ENCODE measurements around the gene FYB1. TPM values are rescaled to one million over a fixed set of nuclear protein-coding genes. Genes with fewer than 3 reads are reported as not detected.

The FYB1 gene
- total RNA-seq, 2 experiments from 2014 or later: 82.8 to 83.0 TPM

DNA sequence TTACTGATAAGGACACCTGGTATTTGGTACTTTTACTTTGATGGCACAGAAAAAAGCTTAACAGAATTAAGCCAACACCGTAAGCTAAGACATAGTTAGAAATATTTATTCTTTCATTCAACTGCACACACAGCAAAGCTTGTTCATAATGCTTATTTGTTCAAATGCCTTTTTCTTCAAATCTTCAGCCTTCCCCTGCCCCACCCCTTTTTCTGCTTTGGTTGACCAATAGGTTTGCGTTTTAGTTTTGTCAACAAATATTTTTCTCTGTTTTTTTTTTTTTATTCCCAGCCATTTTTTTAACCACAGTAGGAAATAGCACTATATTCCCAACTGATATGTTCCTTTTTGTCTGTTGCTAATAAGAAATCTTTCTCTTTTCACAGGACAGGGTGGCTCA is 140.2 kb downstream of the FYB1 start:
- no peak for ATAC-seq
- intact Hi-C loops (cut with micrococcal nuclease): loop anchor here (10.0 kb wide), 2 partner anchors 84 to 126 kb away; no protein-coding TSS in a partner anchor
- TF ChIP-seq, protein P1, sequence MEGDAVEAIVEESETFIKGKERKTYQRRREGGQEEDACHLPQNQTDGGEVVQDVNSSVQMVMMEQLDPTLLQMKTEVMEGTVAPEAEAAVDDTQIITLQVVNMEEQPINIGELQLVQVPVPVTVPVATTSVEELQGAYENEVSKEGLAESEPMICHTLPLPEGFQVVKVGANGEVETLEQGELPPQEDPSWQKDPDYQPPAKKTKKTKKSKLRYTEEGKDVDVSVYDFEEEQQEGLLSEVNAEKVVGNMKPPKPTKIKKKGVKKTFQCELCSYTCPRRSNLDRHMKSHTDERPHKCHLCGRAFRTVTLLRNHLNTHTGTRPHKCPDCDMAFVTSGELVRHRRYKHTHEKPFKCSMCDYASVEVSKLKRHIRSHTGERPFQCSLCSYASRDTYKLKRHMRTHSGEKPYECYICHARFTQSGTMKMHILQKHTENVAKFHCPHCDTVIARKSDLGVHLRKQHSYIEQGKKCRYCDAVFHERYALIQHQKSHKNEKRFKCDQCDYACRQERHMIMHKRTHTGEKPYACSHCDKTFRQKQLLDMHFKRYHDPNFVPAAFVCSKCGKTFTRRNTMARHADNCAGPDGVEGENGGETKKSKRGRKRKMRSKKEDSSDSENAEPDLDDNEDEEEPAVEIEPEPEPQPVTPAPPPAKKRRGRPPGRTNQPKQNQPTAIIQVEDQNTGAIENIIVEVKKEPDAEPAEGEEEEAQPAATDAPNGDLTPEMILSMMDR (IDR thresholded peaks at IDR 0.05): no peak
- no peak for DNase-seq
- H3K27me3 Mint-ChIP-seq: peaks cover 33% of the 10 kb centered on the region
- H3K36me3 Mint-ChIP-seq (ENCODE audit: low read depth): no peaks in the 10 kb centered on the region
- H3K4me3 Mint-ChIP-seq: no peak overlapping the region
- peaks cover 21% of the 10 kb centered on the region for H3K4me1 Mint-ChIP-seq (ENCODE audit: low read depth)
- H3K9me3 Mint-ChIP-seq: peaks cover 3% of the 10 kb centered on the region
- CTCF ChIA-PET: interaction anchor here (0.8 to 3.4 kb wide), 4 partner anchors 8 to 156 kb away, joined by 3 to 22 read pairs (median 12); no protein-coding TSS in a partner anchor
- POLR2A ChIA-PET: no interaction called here
- H3K27ac Mint-ChIP-seq: no peak overlapping the region

DNA sequence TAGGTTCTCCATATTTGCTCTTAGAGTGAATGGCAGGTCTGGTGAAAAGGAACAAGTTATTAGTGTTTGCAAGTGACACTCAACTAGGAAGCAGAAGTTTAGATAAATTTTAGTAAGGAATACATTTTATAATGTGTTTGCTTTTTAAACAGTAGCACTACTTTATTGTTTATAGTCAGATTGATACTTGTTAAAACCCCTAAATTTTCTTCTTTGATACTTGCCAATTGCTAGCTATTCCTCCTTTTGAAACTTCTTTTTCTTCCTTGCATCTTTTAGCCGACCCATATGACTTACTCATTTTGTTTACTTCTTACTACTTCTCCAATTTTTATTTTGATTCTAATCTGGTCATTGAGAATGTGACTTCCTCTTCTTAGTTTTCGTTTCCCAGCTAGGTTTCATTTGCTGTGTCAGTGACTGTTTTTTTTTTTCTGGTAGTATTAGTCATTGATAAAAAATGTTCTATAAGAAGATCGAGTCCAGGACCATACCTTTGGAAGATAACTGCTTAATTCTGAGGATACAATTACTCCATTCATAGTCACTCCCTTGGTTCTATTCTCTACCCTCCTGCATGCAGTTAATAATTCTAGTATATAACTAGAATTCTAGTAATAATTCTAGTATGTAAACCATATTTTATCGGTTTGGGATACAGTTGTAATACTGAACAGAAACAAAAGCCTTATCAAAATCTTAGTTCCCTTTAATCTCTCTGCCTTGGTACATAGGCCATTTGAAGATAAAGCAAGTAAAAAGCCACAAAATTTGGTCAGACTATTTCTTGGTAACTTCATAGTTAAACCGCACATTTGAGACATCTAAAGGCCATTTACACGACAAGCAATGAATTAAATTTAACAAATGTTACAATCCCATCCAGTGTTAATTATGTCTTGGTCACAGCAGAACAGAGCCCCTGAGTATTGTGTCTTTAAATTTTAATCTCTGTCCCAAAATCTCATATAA is 142.3 kb downstream of the FYB1 start:
- CTCF ChIA-PET: no interaction called here
- ATAC-seq: no peak

DNA sequence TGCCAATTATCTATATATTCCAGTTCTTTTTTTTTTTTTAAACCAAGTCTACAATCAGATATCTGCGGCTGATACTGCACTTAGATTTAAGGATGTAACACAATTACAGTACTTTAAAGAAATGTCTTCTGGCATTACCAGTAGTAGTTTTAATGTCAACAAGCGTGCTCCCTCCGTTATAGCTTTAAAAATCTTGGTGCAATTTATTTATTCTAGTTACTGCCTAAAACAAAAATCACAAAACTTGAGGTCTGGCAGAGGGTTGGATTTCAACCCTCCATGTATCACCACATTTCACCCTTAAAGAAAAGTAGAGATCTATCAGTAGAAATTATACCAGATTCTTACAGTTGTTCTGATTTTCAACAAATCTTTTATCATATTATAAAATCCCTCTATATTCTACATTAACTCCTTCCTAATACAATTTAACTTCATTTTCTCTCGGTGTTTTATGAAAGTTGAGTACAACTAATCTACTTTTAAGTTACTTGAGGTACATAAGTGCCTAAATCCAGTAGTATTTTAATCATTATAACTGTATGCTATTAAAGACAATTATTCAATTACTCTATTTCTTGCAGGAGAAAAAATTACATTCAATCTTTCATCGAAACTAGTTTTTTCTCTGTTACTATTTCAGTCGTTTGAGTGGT is 143.1 kb downstream of the FYB1 start:
- H3K27me3 Mint-ChIP-seq: peaks cover 30% of the 10 kb centered on the region
- TF ChIP-seq, protein P1 (IDR thresholded peaks at IDR 0.05): no peak
- intact Hi-C loops (cut with micrococcal nuclease): loop anchor here (10.0 kb wide), 2 partner anchors 81 to 129 kb away; no protein-coding TSS in a partner anchor
- ATAC-seq (no peak), DNase-seq (no peak)
- peaks cover 6% of the 10 kb centered on the region for H3K36me3 Mint-ChIP-seq (ENCODE audit: low read depth)
- CTCF ChIA-PET: interaction anchor here (1.5 kb wide), 2 partner anchors 66 to 141 kb away, joined by 3 read pairs; no protein-coding TSS in a partner anchor
- no peaks in the 10 kb centered on the region for H3K9me3 Mint-ChIP-seq
- POLR2A ChIA-PET: no interaction called here
- H3K4me1 Mint-ChIP-seq (ENCODE audit: low read depth): peaks cover 24% of the 10 kb centered on the region
- H3K4me3 Mint-ChIP-seq: no peak overlapping the region
- H3K27ac Mint-ChIP-seq: no peak overlapping the region

More for the DNA sequence above, 142.3 kb downstream of the FYB1 start:
- intact Hi-C loops (cut with micrococcal nuclease): loop anchor here (10.0 kb wide), 2 partner anchors 82 to 128 kb away; no protein-coding TSS in a partner anchor
- Mint-ChIP-seq H3K4me3 (peak overlapping the region; percentile 1), H3K4me1 (ENCODE audit: low read depth) (peaks cover 17% of the 10 kb centered on the region), H3K36me3 (ENCODE audit: low read depth) (peaks cover 3% of the 10 kb centered on the region), H3K9me3 (no peaks in the 10 kb centered on the region), H3K27ac (no peak overlapping the region), H3K27me3 (peaks cover 30% of the 10 kb centered on the region)
- DNase-seq: no peak
- POLR2A ChIA-PET: no interaction called here
- TF ChIP-seq, protein P1 (IDR thresholded peaks at IDR 0.05): no peak

DNA sequence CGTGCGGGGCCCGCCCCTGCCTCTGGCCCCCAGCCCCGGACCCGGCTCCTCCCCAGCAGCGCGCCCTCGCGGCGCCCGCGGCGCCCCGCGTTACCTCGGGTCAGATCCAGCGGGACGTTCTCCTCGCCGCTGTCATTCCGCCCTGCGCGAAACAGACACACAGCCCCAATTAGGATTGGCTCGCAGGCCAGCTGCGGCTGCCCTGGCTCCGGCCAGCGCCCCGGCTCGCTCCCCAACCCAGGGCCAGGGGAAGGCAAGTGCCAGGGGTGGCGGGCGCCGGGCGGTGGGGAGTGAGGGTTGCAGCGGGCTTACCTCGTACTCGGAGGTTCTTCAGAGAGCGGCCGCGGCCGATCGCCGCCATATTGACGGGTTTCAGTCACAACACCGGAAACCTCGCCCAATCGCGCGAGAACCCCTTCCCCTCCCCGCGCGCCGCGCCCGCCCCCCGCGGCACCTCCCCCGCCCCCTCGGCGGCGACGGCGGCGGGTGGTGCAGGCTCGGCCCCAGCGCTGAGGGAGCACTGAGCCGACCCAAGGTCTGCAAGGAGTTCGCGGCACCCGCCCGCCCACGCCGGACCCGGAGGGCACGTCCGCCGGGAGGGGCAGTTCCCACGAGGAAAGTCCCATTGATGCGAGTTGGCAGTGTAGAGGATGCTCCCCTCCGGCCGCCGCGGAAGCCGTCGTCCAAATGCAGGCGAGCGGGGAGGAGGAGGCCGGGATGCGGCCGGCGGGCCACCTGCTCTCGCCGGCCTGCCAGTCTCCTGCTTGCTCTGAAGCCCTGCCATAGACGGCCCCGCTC is 145.1 kb downstream of the FYB1 start, which contains the start of gene RICTOR:
RICTOR (minus strand) TSS at position 383 of the 798 bp plus-strand sequence; CDS start at position 361, 22 bp downstream.
- intact Hi-C loops (cut with micrococcal nuclease): loop anchor here (10.0 kb wide), 2 partner anchors 79 to 131 kb away; no protein-coding TSS in a partner anchor
- TF ChIP-seq, protein P1 (IDR thresholded peaks at IDR 0.05): no peak
- ATAC-seq (peak; percentile 86), DNase-seq (peak; percentile 93)
- no peaks in the 10 kb centered on the region for H3K9me3 Mint-ChIP-seq
- peaks cover 31% of the 10 kb centered on the region for H3K4me1 Mint-ChIP-seq (ENCODE audit: low read depth)
- CTCF ChIA-PET: interaction anchor here (1.3 kb wide), 1 partner anchor 147 kb away, joined by 3 read pairs; no protein-coding TSS in a partner anchor
- peak within 1 kb of the TSS; percentile 93 for H3K4me3 Mint-ChIP-seq
- POLR2A ChIA-PET: interaction anchor here (0.9 to 1.6 kb wide), 2 partner anchors 15 to 113 kb away, joined by 3 read pairs; no protein-coding TSS in a partner anchor
- H3K27ac Mint-ChIP-seq: peak within 1 kb of the TSS; percentile 92
- H3K27me3 Mint-ChIP-seq: peaks cover 22% of the 10 kb centered on the region
- H3K36me3 Mint-ChIP-seq (ENCODE audit: low read depth): peaks cover 14% of the 10 kb centered on the region

Measured in activated CD8-positive, alpha-beta T cell treated with anti-CD3 and anti-CD28 coated beads for 36 hours (primary cell).